Natural killer cell (primary cell): Measurements from ENCODE around the gene TNFRSF21. TPM values are rescaled to one million over a fixed set of nuclear protein-coding genes. Genes with fewer than 3 reads are reported as not detected.
"Not testable (repeated sequence)": the region's sequence is repeated elsewhere in the genome, so short reads cannot be mapped to it uniquely, and the experiment has no call there.

Experiments used
- ATAC-seq, 3 donors: fragments of 150-1000 bp in 2 of 3; fragments of 200-7000 bp in 1 of 3; cut with Tn5 transposase; 1 replicate in 1 of 3; 2 replicates in 2 of 3; pipeline ENCODE4 v1.10.0; 2021; ENCODE audit warnings: mild to moderate bottlenecking in 2 of 3, moderate library complexity in 2 of 3
- DNase-seq, 2 donors: peaks; one replicate each; pipeline versions ENCODE4 v3.0.0 to v3.0.0-alpha.2; 2013 to 2021; ENCODE audit warnings: mixed read lengths in 1 of 2
- H3K27ac ChIP-seq: one replicate; pipeline ENCODE4 v1.5.1; 2013; ENCODE audit warnings: mild to moderate bottlenecking, low read length
- H3K27me3 ChIP-seq: one replicate; pipeline ENCODE4 v1.6.1; 2013; ENCODE audit warnings: low read length; ENCODE audit not compliant: control insufficient read depth, insufficient read depth
- H3K36me3 ChIP-seq: one replicate; pipeline ENCODE4 v1.6.1; 2013; ENCODE audit warnings: low read length; ENCODE audit not compliant: control insufficient read depth, insufficient read depth
- H3K4me1 ChIP-seq: one replicate; pipeline ENCODE4 v1.6.1; 2013; ENCODE audit warnings: low read length; ENCODE audit not compliant: control insufficient read depth, insufficient read depth
- H3K4me3 ChIP-seq: one replicate; pipeline ENCODE4 v1.5.1; 2013; ENCODE audit warnings: low read length
- H3K9me3 ChIP-seq: one replicate; pipeline ENCODE4 v1.6.1; 2013; ENCODE audit warnings: low read length; ENCODE audit not compliant: control insufficient read depth, insufficient read depth
- H3K27ac Mint-ChIP-seq, 2 donors: one replicate each; pipeline ENCODE4 v1.8.0; 2022; ENCODE audit warnings: mild to moderate bottlenecking in 2 of 2, mixed read lengths in 2 of 2, moderate library complexity in 1 of 2
- H3K27me3 Mint-ChIP-seq, 2 donors: one replicate each; pipeline ENCODE4 v1.8.0; 2022; ENCODE audit warnings: low read depth in 2 of 2, mixed read lengths in 2 of 2
- H3K36me3 Mint-ChIP-seq: one replicate; pipeline ENCODE4 v1.8.0; 2022; ENCODE audit warnings: mixed read lengths
- H3K4me1 Mint-ChIP-seq, 2 donors: one replicate each; pipeline ENCODE4 v1.8.0; 2022; ENCODE audit warnings: mixed read lengths in 2 of 2
- H3K4me3 Mint-ChIP-seq: one replicate; pipeline ENCODE4 v1.8.0; 2022; ENCODE audit warnings: mild to moderate bottlenecking, moderate library complexity, mixed read lengths
- H3K9me3 Mint-ChIP-seq, 2 donors: one replicate each; pipeline ENCODE4 v1.8.0; 2022; ENCODE audit warnings: mixed read lengths in 2 of 2
- CTCF ChIP-seq: fragments of 200-600 bp; IDR thresholded peaks from one replicate; pipeline ENCODE4 v1.8.0; 2022; ENCODE audit warnings: antibody characterized with exemption
- WGBS: methylation state at CpG from one replicate; pipeline ENCODE4 v1.1.7; 2013; ENCODE audit warnings: missing lambda C conversion rate; ENCODE audit not compliant: insufficient coverage; 5-methylcytosine and 5-hydroxymethylcytosine counted together
- intact Hi-C: fragments of 100-400 bp; cut with micrococcal nuclease; formaldehyde crosslinking; loops from one replicate; pipeline ENCODE4 v1.14.2; 2022
- total RNA-seq, 4 donors: library from RNA; stranded (reverse); fragments of 120-200 nt in 1 of 4; gene quantifications; one replicate each; pipeline versions ENCODE4 v1.2.3 to v1.2.4, GENCODE V29; 2013 to 2022

TNFRSF21 gene
- total RNA-seq, 3 donors from 2014 or later (not counting 1 experiment from before 2014, with no cell fraction given), result 0.58 to 0.92 TPM; not detected in 1

GRCh38 chr6:47336334-47336733, 26.6 kb upstream of the TNFRSF21 start:
- intact Hi-C loops, result no loop called here
- H3K4me3 Mint-ChIP-seq, result no peak overlapping the region
- H3K4me1 ChIP-seq, result no peaks in the 10 kb centered on the region
- H3K27ac ChIP-seq, result no peak overlapping the region
- no peak overlapping the region for H3K27ac Mint-ChIP-seq
- ATAC-seq (no peak), DNase-seq (no peak)
- no peaks in the 10 kb centered on the region for H3K36me3 ChIP-seq
- no peaks in the 10 kb centered on the region for H3K9me3 Mint-ChIP-seq
- no peaks in the 10 kb centered on the region for H3K9me3 ChIP-seq
- no peaks in the 10 kb centered on the region for H3K36me3 Mint-ChIP-seq
- H3K27me3 Mint-ChIP-seq, result no peaks in the 10 kb centered on the region
- H3K4me1 Mint-ChIP-seq, result no peaks in the 10 kb centered on the region
- H3K4me3 ChIP-seq, result no peak overlapping the region
- H3K27me3 ChIP-seq, result no peaks in the 10 kb centered on the region
- no peak for TF ChIP-seq CTCF

DNA sequence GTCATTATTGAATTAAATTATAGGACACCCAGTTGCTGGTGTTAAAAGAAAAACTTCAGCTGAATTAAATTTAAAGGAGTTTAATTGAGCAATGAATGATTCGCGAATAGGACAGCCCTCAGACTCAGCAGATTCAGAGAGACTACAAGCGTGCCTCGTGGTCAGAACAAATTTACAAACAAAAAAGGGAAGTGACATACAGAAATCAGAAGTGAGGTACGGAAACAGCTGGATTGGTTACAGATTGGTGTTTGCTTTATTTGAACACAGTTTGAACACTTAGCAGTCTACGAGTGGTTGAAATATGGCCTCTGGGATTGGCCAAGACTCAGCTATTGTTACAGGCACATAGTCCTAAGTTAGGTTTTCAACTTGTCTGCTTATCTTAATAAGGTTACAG, 25.8 kb upstream of the TNFRSF21 start:
- Mint-ChIP-seq H3K27me3 (no peaks in the 10 kb centered on the region), H3K36me3 (no peaks in the 10 kb centered on the region), H3K4me3 (no peak overlapping the region), H3K27ac (no peak overlapping the region), H3K9me3 (peaks cover 2 to 4% of the 10 kb centered on the region in 2 donors), H3K4me1 (no peaks in the 10 kb centered on the region)
- no peak overlapping the region for H3K4me3 ChIP-seq
- no peak overlapping the region for H3K27ac ChIP-seq
- ATAC-seq, result no peak
- no peaks in the 10 kb centered on the region for H3K4me1 ChIP-seq
- DNase-seq, result no peak
- 11% methylated on average over 6 of the region's 6 CpGs for WGBS
- no peaks in the 10 kb centered on the region for H3K36me3 ChIP-seq
- H3K9me3 ChIP-seq, result no peaks in the 10 kb centered on the region
- TF ChIP-seq CTCF, result no peak
- H3K27me3 ChIP-seq, result no peaks in the 10 kb centered on the region
- intact Hi-C loops, result no loop called here

DNA sequence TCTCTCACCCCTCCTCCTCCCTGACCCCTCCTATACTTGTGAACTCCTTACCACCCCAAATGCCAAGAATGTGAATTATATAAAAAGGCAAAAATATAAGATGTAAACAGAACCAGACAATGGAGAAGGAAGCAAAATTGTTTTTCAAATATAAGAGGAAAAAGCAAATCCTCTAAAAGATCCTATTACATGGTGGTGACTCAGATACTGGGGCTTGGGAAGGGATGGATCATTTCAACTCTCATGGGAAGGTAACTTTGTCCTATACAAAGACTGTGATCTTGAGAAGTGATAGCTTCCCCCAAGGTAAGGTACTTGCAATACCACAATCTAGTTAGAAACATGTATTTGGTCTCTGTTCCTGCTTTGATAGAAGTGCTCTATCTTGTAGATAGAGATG, 24.6 kb upstream of the TNFRSF21 start:
- Mint-ChIP-seq H3K27ac (no peak overlapping the region), H3K4me3 (no peak overlapping the region), H3K4me1 (no peaks in the 10 kb centered on the region), H3K36me3 (no peaks in the 10 kb centered on the region), H3K9me3 (peaks cover 4 to 5% of the 10 kb centered on the region in 2 donors), H3K27me3 (no peaks in the 10 kb centered on the region)
- H3K9me3 ChIP-seq, result no peaks in the 10 kb centered on the region
- no peaks in the 10 kb centered on the region for H3K36me3 ChIP-seq
- H3K4me1 ChIP-seq, result no peaks in the 10 kb centered on the region
- no peak for TF ChIP-seq CTCF
- DNase-seq, result no peak
- H3K4me3 ChIP-seq, result no peak overlapping the region
- ATAC-seq, result no peak
- no peak overlapping the region for H3K27ac ChIP-seq
- no peaks in the 10 kb centered on the region for H3K27me3 ChIP-seq
- intact Hi-C loops, result no loop called here

- H3K9me3 Mint-ChIP-seq, H3K4me3 ChIP-seq, H3K27me3 ChIP-seq, H3K27me3 Mint-ChIP-seq, H3K27ac ChIP-seq, H3K4me1 Mint-ChIP-seq, H3K36me3 Mint-ChIP-seq, H3K4me1 ChIP-seq, H3K4me3 Mint-ChIP-seq, H3K9me3 ChIP-seq, H3K27ac Mint-ChIP-seq, intact Hi-C loops, ATAC-seq, H3K36me3 ChIP-seq: not testable (repeated sequence)
- 40% methylated on average over 3 of the region's 3 CpGs for WGBS
- peak in 1 of 2 donors; percentile 6 for DNase-seq
These were observed 18.9 kb upstream of the TNFRSF21 start for GRCh38 chr6:47328606-47329005.

GRCh38 chr6:47328139-47328538, 18.4 kb upstream of the TNFRSF21 start:
- intact Hi-C loops, H3K27ac Mint-ChIP-seq, H3K4me3 ChIP-seq, H3K4me1 Mint-ChIP-seq, H3K27me3 Mint-ChIP-seq, H3K36me3 ChIP-seq, H3K9me3 Mint-ChIP-seq, H3K4me1 ChIP-seq, H3K27ac ChIP-seq, H3K27me3 ChIP-seq, H3K9me3 ChIP-seq, H3K36me3 Mint-ChIP-seq, ATAC-seq, H3K4me3 Mint-ChIP-seq: not testable (repeated sequence)
- DNase-seq, result peak in 1 of 2 donors; percentile 11
- 43% methylated on average over 4 of the region's 4 CpGs for WGBS
